22Rv1 (cell line): Measurements from ENCODE around the gene PARD3.

Experiments
- CTCF ChIP-seq: fragments of 450-650 bp; IDR thresholded peaks from 2 replicates; pipeline ENCODE4 v1.5.1; 2017; ENCODE audit warnings: mild to moderate bottlenecking
- ZFX ChIP-seq: fragments of 450-650 bp; IDR thresholded peaks from 2 replicates; pipeline ENCODE4 v1.6.1; 2017; ENCODE audit warnings: antibody characterized with exemption, borderline replicate concordance

DNA sequence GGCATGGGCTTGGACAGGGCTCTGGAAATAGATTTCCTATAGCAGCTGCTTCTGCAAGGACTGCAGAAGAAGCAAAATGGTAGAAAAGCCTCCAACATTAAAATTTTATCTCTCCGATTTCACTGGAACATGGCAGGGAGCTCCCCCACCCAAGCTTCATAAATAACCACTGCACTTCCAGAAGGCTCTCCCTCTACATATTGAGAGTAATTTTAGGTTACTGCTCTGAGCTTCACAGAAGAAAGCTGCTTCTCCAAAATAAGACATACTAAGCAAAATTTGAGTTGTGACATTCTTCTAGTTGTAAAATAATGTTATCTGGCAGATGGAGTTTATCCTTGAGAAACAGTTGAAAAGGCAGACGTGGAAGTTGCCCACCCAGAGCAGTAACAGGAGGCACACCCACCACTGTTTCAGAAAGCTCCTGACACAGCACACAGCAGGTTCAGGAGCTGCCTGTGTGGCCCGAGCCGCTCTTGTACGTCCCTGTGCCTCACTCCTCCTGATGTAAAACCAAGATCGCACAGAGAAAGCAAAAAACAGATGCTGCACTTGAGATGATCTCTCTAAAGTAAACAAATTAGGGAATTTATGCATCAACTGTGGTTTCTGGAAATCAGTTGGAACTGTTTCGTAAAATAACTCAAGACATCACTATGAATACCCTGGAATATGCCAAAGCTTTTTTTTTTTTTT lies 621.0 kb downstream of the PARD3 start:
- TF ChIP-seq CTCF (no peak), ZFX (no peak)
